ENCODE results near the gene USP5. TPM values are rescaled to one million over a fixed set of nuclear protein-coding genes. Genes with fewer than 3 reads are reported as not detected.
"Not testable (repeated sequence)": the region's sequence is repeated elsewhere in the genome, so short reads cannot be mapped to it uniquely, and the experiment has no call there.

The USP5 gene
- polyA plus RNA-seq, 1 experiment = 47.1 TPM

GRCh38 chr12:6860942-6861341 is 9.0 kb downstream of the USP5 start:
- Histone ChIP-seq H3K4me3 (ENCODE audit: low read depth, low read length) (no peak overlapping the region), H3K9me3 (ENCODE audit: control insufficient read depth, insufficient read depth, low read length) (no peaks in the 10 kb centered on the region), H3K27me3 (ENCODE audit: control insufficient read depth, insufficient read depth, low read length) (no peaks in the 10 kb centered on the region), H3K27ac (ENCODE audit: low read depth, low read length) (no peak overlapping the region)
- no peak for TF ChIP-seq CTCF (IDR thresholded peaks at IDR 0.05; ENCODE audit: low read depth, low read length)
- no peak for DNase-seq (ENCODE audit: low read depth, low spot score)
- ChIA-PET CTCF (interaction anchor here (1.1 kb wide), 1 partner anchor 9 kb away, joined by 4 read pairs; no protein-coding TSS in a partner anchor), POLR2A (interaction anchor here (1.0 to 1.1 kb wide), 2 partner anchors 8 to 12 kb away, joined by 3 to 4 read pairs; partner anchors contain the start of gene SPSB2)

GRCh38 chr12:6861391-6861790 is 9.4 kb downstream of the USP5 start:
- Histone ChIP-seq H3K9me3 (ENCODE audit: control insufficient read depth, insufficient read depth, low read length) (no peaks in the 10 kb centered on the region), H3K27me3 (ENCODE audit: control insufficient read depth, insufficient read depth, low read length) (no peaks in the 10 kb centered on the region), H3K4me3 (ENCODE audit: low read depth, low read length) (no peak overlapping the region), H3K27ac (ENCODE audit: low read depth, low read length) (no peak overlapping the region)
- CTCF ChIA-PET = interaction anchor here (1.1 kb wide), 1 partner anchor 8 kb away, joined by 4 read pairs; no protein-coding TSS in a partner anchor
- no peak for DNase-seq (ENCODE audit: low read depth, low spot score)
- no peak for TF ChIP-seq CTCF (IDR thresholded peaks at IDR 0.05; ENCODE audit: low read depth, low read length)
- POLR2A ChIA-PET = interaction anchor here (1.0 to 1.1 kb wide), 2 partner anchors 9 to 12 kb away, joined by 3 to 4 read pairs; partner anchors contain the start of gene SPSB2

GRCh38 chr12:6863033-6863432 is 11.1 kb downstream of the USP5 start:
- DNase-seq (ENCODE audit: low read depth, low spot score) = no peak
- no peak overlapping the region for H3K27ac ChIP-seq (ENCODE audit: low read depth, low read length)

GRCh38 chr12:6863586-6864321 is 11.8 kb downstream of the USP5 start:
- POLR2A ChIA-PET = interaction anchor here (4.8 kb wide), 1 partner anchor 12 kb away, joined by 57 read pairs; the partner anchor contains the start of genes CDCA3 and USP5
- Histone ChIP-seq H3K27ac (ENCODE audit: low read depth, low read length) (no peak overlapping the region), H3K4me3 (ENCODE audit: low read depth, low read length) (no peak overlapping the region), H3K9me3 (ENCODE audit: control insufficient read depth, insufficient read depth, low read length) (no peaks in the 10 kb centered on the region), H3K27me3 (ENCODE audit: control insufficient read depth, insufficient read depth, low read length) (no peaks in the 10 kb centered on the region)
- TF ChIP-seq CTCF (IDR thresholded peaks at IDR 0.05; ENCODE audit: low read depth, low read length) = no peak
- no peak for DNase-seq (ENCODE audit: low read depth, low spot score)
- CTCF ChIA-PET = interaction anchor here (0.6 kb wide), 1 partner anchor 315 kb away, joined by 3 read pairs; no protein-coding TSS in a partner anchor

More at GRCh38 chr12:6863033-6863432, 11.1 kb downstream of the USP5 start:
- H3K9me3 ChIP-seq (ENCODE audit: control insufficient read depth, insufficient read depth, low read length) = no peaks in the 10 kb centered on the region
- H3K4me3 ChIP-seq (ENCODE audit: low read depth, low read length) = no peak overlapping the region
- no peak for TF ChIP-seq CTCF (IDR thresholded peaks at IDR 0.05; ENCODE audit: low read depth, low read length)
- ChIA-PET POLR2A (no interaction called here), CTCF (no interaction called here)
- H3K27me3 ChIP-seq (ENCODE audit: control insufficient read depth, insufficient read depth, low read length) = no peaks in the 10 kb centered on the region

- not testable (repeated sequence) for DNase-seq (ENCODE audit: low read depth, low spot score)
- POLR2A ChIA-PET = interaction anchor here (0.6 to 4.8 kb wide), 2 partner anchors 13 to 115 kb away, joined by 3 to 57 read pairs; partner anchors contain the start of genes CDCA3 and USP5
- CTCF ChIA-PET = interaction anchor here (0.5 to 1.1 kb wide), 2 partner anchors 71 to 99 kb away, joined by 3 to 4 read pairs; no protein-coding TSS in a partner anchor
Measured at GRCh38 chr12:6865307-6865706, 13.4 kb downstream of the USP5 start.

More at GRCh38 chr12:6865307-6865706, 13.4 kb downstream of the USP5 start:
- not testable (repeated sequence) for H3K27ac ChIP-seq (ENCODE audit: low read depth, low read length); H3K27me3 ChIP-seq (ENCODE audit: control insufficient read depth, insufficient read depth, low read length); H3K4me3 ChIP-seq (ENCODE audit: low read depth, low read length); H3K9me3 ChIP-seq (ENCODE audit: control insufficient read depth, insufficient read depth, low read length)

All from AG04450 (cell line).